PC-9 (cell line): ENCODE results near the gene SLC8A2. TPM values are rescaled to one million over a fixed set of nuclear protein-coding genes. Genes with fewer than 3 reads are reported as not detected.

ENCODE experiments used
- BruUV-seq: library from RNA; stranded (reverse); fragments of 400-500 nt; replicated peaks from 2 replicates; lab custom pipeline; 2021; lab: Mats Ljungman, UMichigan
- CTCF ChIA-PET: fragments of 300-600 bp; sonication (Branson Sonifier 250); formaldehyde crosslinking; loops from one replicate; lab custom pipeline; 2022; ENCODE audit warnings: antibody characterized with exemption; lab: Charles Lee
- POLR2A ChIA-PET: fragments of 300-600 bp; sonication (Branson Sonifier 250); formaldehyde crosslinking; loops from one replicate; lab custom pipeline; 2022; ENCODE audit warnings: antibody characterized with exemption; ENCODE audit not compliant: unreplicated experiment; lab: Charles Lee
- DNase-seq, 2 experiments: peaks; one replicate each; pipeline versions ENCODE4 v3.0.0 to v3.0.0-alpha.2; 2015 to 2022; ENCODE audit warnings: mixed read lengths in 1 of 2
- H2AFZ ChIP-seq: fragments of 200-600 bp; sonication (generic); 2 replicates; pipeline ENCODE4 v1.8.1; 2017; ENCODE audit warnings: antibody characterized with exemption
- H3F3A ChIP-seq: fragments of 200-600 bp; sonication (generic); 2 replicates; pipeline ENCODE4 v1.8.1; 2017; ENCODE audit warnings: antibody characterized with exemption, mild to moderate bottlenecking, low read depth; ENCODE audit not compliant: insufficient read depth
- H3K27ac ChIP-seq: fragments of 200-600 bp; sonication (generic); 2 replicates; pipeline ENCODE4 v1.6.1; 2016; ENCODE audit warnings: mixed run types
- H3K27me3 ChIP-seq: fragments of 200-600 bp; sonication (generic); 2 replicates; pipeline ENCODE4 v1.6.1; 2016; ENCODE audit warnings: low read depth, mixed run types; ENCODE audit not compliant: insufficient read depth
- H3K36me3 ChIP-seq: fragments of 200-600 bp; sonication (generic); 2 replicates; pipeline ENCODE4 v1.6.1; 2016; ENCODE audit warnings: low read depth, mixed run types
- H3K4me1 ChIP-seq: fragments of 200-600 bp; sonication (generic); replicated peaks from 2 replicates; pipeline ENCODE4 v1.6.1; 2016; ENCODE audit warnings: mixed run types; ENCODE audit not compliant: insufficient read depth
- H3K4me2 ChIP-seq: fragments of 200-600 bp; sonication (generic); 2 replicates; pipeline ENCODE4 v1.6.1; 2017; ENCODE audit warnings: mixed run types
- H3K4me3 ChIP-seq: fragments of 200-600 bp; sonication (generic); 2 replicates; pipeline ENCODE4 v1.6.1; 2016; ENCODE audit warnings: mixed run types
- H3K79me2 ChIP-seq: fragments of 200-600 bp; sonication (generic); 2 replicates; pipeline ENCODE4 v1.6.1; 2017; ENCODE audit warnings: low read depth, mixed run types
- H3K9me2 ChIP-seq: fragments of 200-600 bp; sonication (generic); 2 replicates; pipeline ENCODE4 v1.8.1; 2017; ENCODE audit warnings: mild to moderate bottlenecking; ENCODE audit not compliant: insufficient read depth
- H3K9me3 ChIP-seq: fragments of 200-600 bp; sonication (generic); 2 replicates; pipeline ENCODE4 v1.8.1; 2016; ENCODE audit warnings: low read depth; ENCODE audit not compliant: insufficient read depth
- H4K20me1 ChIP-seq: fragments of 200-600 bp; sonication (generic); 2 replicates; pipeline ENCODE4 v1.8.1; 2017; ENCODE audit not compliant: insufficient read depth
- CTCF ChIP-seq: fragments of 200-600 bp; sonication (generic); conservative IDR thresholded peaks from 2 replicates; pipeline ENCODE4 v1.6.1; 2017; ENCODE audit warnings: mixed run types, antibody characterized with exemption, mild to moderate bottlenecking, moderate library complexity
- EZH2 ChIP-seq: fragments of 200-600 bp; sonication (generic); IDR thresholded peaks from 2 replicates; pipeline ENCODE4 v1.8.0; 2017; ENCODE audit warnings: antibody characterized with exemption, low read depth
- intact Hi-C: fragments of 100-400 bp; cut with micrococcal nuclease; formaldehyde crosslinking; loops from one replicate; pipeline ENCODE4 v1.10.0; 2022; ENCODE audit not compliant: unreplicated experiment
- total RNA-seq: library from RNA; stranded (reverse); gene quantifications from 2 replicates; pipeline ENCODE4 v1.2.3, GENCODE V29; 2021

Gene SLC8A2
- total RNA-seq, 1 experiment from 2014 or later = not detected

DNA sequence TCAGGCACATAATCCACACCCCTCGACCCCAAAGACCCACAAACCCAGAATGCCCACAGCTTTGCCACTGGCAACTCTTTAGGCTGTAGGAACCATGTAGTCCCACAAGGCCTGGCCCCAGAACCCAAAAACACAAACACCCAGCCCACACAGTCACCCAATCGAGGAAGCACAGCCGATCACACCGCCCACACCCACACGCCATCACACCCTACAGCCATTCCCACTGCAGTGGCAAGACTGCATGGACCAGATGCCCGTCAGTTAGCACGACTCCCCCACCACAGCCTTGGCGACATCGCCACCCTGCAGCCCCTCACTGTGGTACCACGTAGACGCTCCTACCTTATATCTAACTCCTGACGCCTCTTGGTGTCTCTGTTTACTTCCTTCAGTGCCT lies 28.4 kb downstream of the SLC8A2 start:
- H3K4me3 ChIP-seq = no peak overlapping the region
- no peaks in the 10 kb centered on the region for H3K9me3 ChIP-seq
- H3K27me3 ChIP-seq = peaks cover 66% of the 10 kb centered on the region
- peaks cover 5% of the 10 kb centered on the region for H3F3A ChIP-seq
- no peak overlapping the region for H3K4me2 ChIP-seq
- H3K79me2 ChIP-seq = no peaks in the 10 kb centered on the region
- no peaks in the 10 kb centered on the region for H3K9me2 ChIP-seq
- intact Hi-C loops = no loop called here
- no peaks in the 10 kb centered on the region for H3K4me1 ChIP-seq
- ChIA-PET CTCF (no interaction called here), POLR2A (no interaction called here)
- no peak overlapping the region for H3K27ac ChIP-seq
- no peaks in the 10 kb centered on the region for H4K20me1 ChIP-seq
- H3K36me3 ChIP-seq = no peaks in the 10 kb centered on the region
- H2AFZ ChIP-seq = no peak overlapping the region
- TF ChIP-seq EZH2 (no peak), CTCF (no peak)
- no TSS peak for BruUV-seq
- no peak for DNase-seq

DNA sequence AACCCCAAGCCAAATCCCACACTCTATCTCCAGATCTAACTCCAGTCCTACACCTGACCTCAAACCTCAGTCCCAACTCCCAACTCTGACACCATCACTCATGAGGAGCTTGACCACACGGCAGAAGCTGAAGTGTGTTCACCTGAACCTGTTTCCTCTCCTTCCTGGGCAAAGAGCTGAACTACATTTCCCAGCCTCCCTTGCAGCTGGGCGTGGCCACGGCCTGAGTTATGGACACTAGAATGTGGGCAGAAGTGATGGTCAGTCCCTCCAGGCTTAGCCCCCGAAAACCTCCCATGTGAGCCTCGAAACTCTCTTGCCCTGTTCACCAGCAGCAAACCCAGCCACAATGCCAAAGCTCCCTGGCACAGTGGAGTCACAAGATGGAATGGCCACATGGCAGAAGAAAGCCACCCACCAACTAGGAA lies 32.9 kb downstream of the SLC8A2 start:
- ChIA-PET POLR2A (interaction anchor here (0.6 kb wide), 2 partner anchors 11 to 13 kb away, joined by 4 read pairs; no protein-coding TSS in a partner anchor), CTCF (interaction anchor here (0.5 to 0.6 kb wide), 2 partner anchors 226 to 269 kb away, joined by 3 to 5 read pairs; no protein-coding TSS in a partner anchor)
- Histone ChIP-seq H2AFZ (no peak overlapping the region), H3K36me3 (no peaks in the 10 kb centered on the region), H3K4me2 (no peak overlapping the region), H3K4me3 (no peak overlapping the region), H3K9me2 (no peaks in the 10 kb centered on the region), H4K20me1 (no peaks in the 10 kb centered on the region), H3K9me3 (no peaks in the 10 kb centered on the region), H3K27me3 (peaks cover 47% of the 10 kb centered on the region), H3F3A (peaks cover 9% of the 10 kb centered on the region), H3K27ac (no peak overlapping the region), H3K4me1 (no peaks in the 10 kb centered on the region), H3K79me2 (no peaks in the 10 kb centered on the region)
- BruUV-seq = no TSS peak
- no peak for TF ChIP-seq CTCF
- intact Hi-C loops = no loop called here
- DNase-seq = peak; percentile 27 to 60

DNA sequence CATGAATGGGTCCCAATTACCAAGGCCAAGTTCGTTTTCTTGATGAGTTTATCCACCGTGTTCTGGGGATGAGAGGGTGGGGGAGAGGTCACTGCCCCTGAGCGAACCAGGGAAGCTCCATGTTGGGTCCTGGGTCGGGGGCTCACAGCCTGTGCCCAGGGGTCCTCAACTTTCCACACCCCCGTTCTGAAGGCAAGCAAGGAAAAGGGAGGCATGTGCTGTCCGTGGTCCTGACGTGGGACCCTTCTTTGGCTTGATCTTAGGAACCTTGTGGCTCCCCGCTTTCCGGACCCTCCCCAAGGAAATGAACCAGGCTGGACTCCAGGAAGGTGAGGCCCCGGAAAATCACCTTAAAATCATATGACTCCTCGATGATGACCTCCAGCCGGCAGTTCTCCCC lies 34.2 kb downstream of the SLC8A2 start:
- Histone ChIP-seq H3K27ac (no peak overlapping the region), H3K4me1 (no peaks in the 10 kb centered on the region), H2AFZ (no peak overlapping the region), H3K9me3 (no peaks in the 10 kb centered on the region), H3K27me3 (peaks cover 34% of the 10 kb centered on the region), H3K9me2 (no peaks in the 10 kb centered on the region), H3K79me2 (no peaks in the 10 kb centered on the region), H3K4me2 (no peak overlapping the region), H3F3A (peaks cover 15% of the 10 kb centered on the region), H3K4me3 (no peak overlapping the region), H3K36me3 (no peaks in the 10 kb centered on the region), H4K20me1 (no peaks in the 10 kb centered on the region)
- BruUV-seq = no TSS peak
- POLR2A ChIA-PET = no interaction called here
- CTCF ChIA-PET = interaction anchor here (0.6 to 0.7 kb wide), 3 partner anchors 93 to 163 kb away, joined by 3 read pairs; no protein-coding TSS in a partner anchor
- TF ChIP-seq CTCF = no peak
- no peak for TF ChIP-seq EZH2
- intact Hi-C loops = loop anchor here (2.0 kb wide), 1 partner anchor 171 kb away; the partner anchor contains the start of gene BICRA
- no peak for DNase-seq
